ENCODE data around the gene EDN2.

DNA sequence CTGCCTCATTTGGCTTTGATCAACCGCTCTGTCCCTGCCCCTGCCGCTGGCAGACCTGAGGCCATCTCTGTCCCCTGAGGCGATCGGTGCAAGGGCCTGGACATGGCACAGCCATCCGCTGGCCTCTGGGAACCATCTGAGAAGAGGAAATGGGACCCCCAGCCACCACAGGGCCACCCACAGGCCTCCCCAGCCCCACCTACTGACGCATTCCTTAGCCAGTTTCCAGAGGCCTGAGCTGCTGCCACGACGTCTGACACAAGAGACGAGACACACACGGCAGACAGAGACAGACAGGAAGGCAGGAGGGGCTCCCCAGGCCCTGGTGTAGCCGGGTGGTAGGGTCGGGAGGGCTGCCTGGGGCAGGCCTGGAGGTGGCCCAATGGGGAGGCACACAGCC, 37.3 kb upstream of the EDN2 start:
- TF ChIP-seq, protein P1, sequence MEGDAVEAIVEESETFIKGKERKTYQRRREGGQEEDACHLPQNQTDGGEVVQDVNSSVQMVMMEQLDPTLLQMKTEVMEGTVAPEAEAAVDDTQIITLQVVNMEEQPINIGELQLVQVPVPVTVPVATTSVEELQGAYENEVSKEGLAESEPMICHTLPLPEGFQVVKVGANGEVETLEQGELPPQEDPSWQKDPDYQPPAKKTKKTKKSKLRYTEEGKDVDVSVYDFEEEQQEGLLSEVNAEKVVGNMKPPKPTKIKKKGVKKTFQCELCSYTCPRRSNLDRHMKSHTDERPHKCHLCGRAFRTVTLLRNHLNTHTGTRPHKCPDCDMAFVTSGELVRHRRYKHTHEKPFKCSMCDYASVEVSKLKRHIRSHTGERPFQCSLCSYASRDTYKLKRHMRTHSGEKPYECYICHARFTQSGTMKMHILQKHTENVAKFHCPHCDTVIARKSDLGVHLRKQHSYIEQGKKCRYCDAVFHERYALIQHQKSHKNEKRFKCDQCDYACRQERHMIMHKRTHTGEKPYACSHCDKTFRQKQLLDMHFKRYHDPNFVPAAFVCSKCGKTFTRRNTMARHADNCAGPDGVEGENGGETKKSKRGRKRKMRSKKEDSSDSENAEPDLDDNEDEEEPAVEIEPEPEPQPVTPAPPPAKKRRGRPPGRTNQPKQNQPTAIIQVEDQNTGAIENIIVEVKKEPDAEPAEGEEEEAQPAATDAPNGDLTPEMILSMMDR (IDR thresholded peaks at IDR 0.05): no peak
- no peak for TF ChIP-seq POLR2A (IDR thresholded peaks at IDR 0.05)
